ENCODE data around the gene TMEM51. TPM values are rescaled to one million over a fixed set of nuclear protein-coding genes. Genes with fewer than 3 reads are reported as not detected.

The TMEM51 gene
- total RNA-seq, 3 donors from 2014 or later, result 1.6 to 26.3 (median 10.8) TPM

GRCh38 chr1:15219280-15220023, 65.9 kb downstream of the TMEM51 start:
- Histone ChIP-seq H3K27me3 (no peaks in the 10 kb centered on the region), H3K27ac (no peak overlapping the region), H3K4me1 (no peaks in the 10 kb centered on the region), H3K4me3 (no peak overlapping the region), H3K36me3 (no peaks in the 10 kb centered on the region), H3K9me3 (no peaks in the 10 kb centered on the region)
- DNase-seq (ENCODE audit: low spot score in 2 of 2), result no peak
- TF ChIP-seq CTCF (IDR thresholded peaks at IDR 0.05) (no peak), POLR2A (IDR thresholded peaks at IDR 0.05) (no peak), POLR2AphosphoS5 (IDR thresholded peaks at IDR 0.05) (no peak)
- intact Hi-C loops (cut with DNase I; ENCODE audit: low total_unique reads), result no loop called here

DNA sequence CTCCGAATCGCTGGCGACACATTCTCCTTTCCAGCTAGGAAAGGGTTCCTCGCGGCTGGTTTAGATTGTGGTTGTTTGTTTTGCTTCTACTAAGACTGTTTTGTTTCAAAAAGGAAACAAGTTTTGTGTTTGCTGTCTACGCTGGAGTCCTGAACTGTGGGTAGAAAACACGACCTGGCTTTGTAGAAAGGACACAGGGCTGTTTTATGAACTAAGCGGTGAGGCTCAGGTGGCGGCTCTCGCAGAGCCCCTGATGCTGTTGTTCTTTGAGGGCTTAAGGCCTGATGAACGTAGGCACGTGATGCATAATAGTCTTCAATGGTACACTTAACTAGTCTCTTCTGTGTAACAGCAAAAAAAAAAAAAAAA, 66.5 kb downstream of the TMEM51 start:
- no peak for DNase-seq (ENCODE audit: low spot score in 2 of 2)
- no peaks in the 10 kb centered on the region for H3K4me1 ChIP-seq
- intact Hi-C loops (cut with DNase I; ENCODE audit: low total_unique reads), result no loop called here
- H3K4me3 ChIP-seq, result no peak overlapping the region
- no peaks in the 10 kb centered on the region for H3K36me3 ChIP-seq
- H3K9me3 ChIP-seq, result no peaks in the 10 kb centered on the region
- H3K27me3 ChIP-seq, result no peaks in the 10 kb centered on the region
- no peak overlapping the region for H3K27ac ChIP-seq
- TF ChIP-seq POLR2AphosphoS5 (IDR thresholded peaks at IDR 0.05), result no peak
- TF ChIP-seq CTCF (IDR thresholded peaks at IDR 0.05), result no peak
- TF ChIP-seq POLR2A (IDR thresholded peaks at IDR 0.05), result no peak

GRCh38 chr1:15220825-15221431, 67.4 kb downstream of the TMEM51 start:
- no peak for DNase-seq (ENCODE audit: low spot score in 2 of 2)
- TF ChIP-seq POLR2A (IDR thresholded peaks at IDR 0.05) (no peak), CTCF (IDR thresholded peaks at IDR 0.05) (no peak), POLR2AphosphoS5 (IDR thresholded peaks at IDR 0.05) (no peak)
- Histone ChIP-seq H3K27ac (no peak overlapping the region), H3K4me3 (no peak overlapping the region), H3K27me3 (no peaks in the 10 kb centered on the region), H3K9me3 (no peaks in the 10 kb centered on the region), H3K36me3 (no peaks in the 10 kb centered on the region), H3K4me1 (no peaks in the 10 kb centered on the region)
- intact Hi-C loops (cut with DNase I; ENCODE audit: low total_unique reads), result no loop called here

GRCh38 chr1:15222653-15223303, 69.2 kb downstream of the TMEM51 start:
- no peak overlapping the region for H3K27ac ChIP-seq
- TF ChIP-seq POLR2A (IDR thresholded peaks at IDR 0.05) (no peak), CTCF (IDR thresholded peaks at IDR 0.05) (no peak)
- H3K4me3 ChIP-seq, result no peak overlapping the region

GRCh38 chr1:15224259-15224869, 70.8 kb downstream of the TMEM51 start:
- no peaks in the 10 kb centered on the region for H3K4me1 ChIP-seq
- H3K27me3 ChIP-seq, result no peaks in the 10 kb centered on the region
- H3K9me3 ChIP-seq, result no peaks in the 10 kb centered on the region
- H3K4me3 ChIP-seq, result no peak overlapping the region
- intact Hi-C loops (cut with DNase I; ENCODE audit: low total_unique reads), result no loop called here
- no peaks in the 10 kb centered on the region for H3K36me3 ChIP-seq
- H3K27ac ChIP-seq, result no peak overlapping the region
- no peak for DNase-seq (ENCODE audit: low spot score in 2 of 2)
- no peak for TF ChIP-seq POLR2AphosphoS5 (IDR thresholded peaks at IDR 0.05)
- no peak for TF ChIP-seq CTCF (IDR thresholded peaks at IDR 0.05)
- TF ChIP-seq POLR2A (IDR thresholded peaks at IDR 0.05), result no peak

More at GRCh38 chr1:15222653-15223303, 69.2 kb downstream of the TMEM51 start:
- no peak for DNase-seq (ENCODE audit: low spot score in 2 of 2)
- Histone ChIP-seq H3K36me3 (no peaks in the 10 kb centered on the region), H3K27me3 (no peaks in the 10 kb centered on the region), H3K4me1 (no peaks in the 10 kb centered on the region), H3K9me3 (no peaks in the 10 kb centered on the region)
- intact Hi-C loops (cut with DNase I; ENCODE audit: low total_unique reads), result no loop called here

Data from breast epithelium (tissue), 4 donors.